GM18951 (cell line): ENCODE measurements around the gene SLC16A10.

Experiments used
- POLR2A ChIP-seq: IDR thresholded peaks from 4 replicates; pipeline ENCODE4 v1.6.1; 2011; ENCODE audit warnings: mild to moderate bottlenecking; ENCODE audit not compliant: insufficient read length, insufficient read depth; ENCODE audit errors: extremely low read depth
- in situ Hi-C: fragments of 300-500 bp; cut with MboI; formaldehyde crosslinking; loops from one replicate; pipeline ENCODE4 v1.12.0; 2022; ENCODE audit warnings: low sequenced_read_pairs, mixed read lengths, inconsistent platforms; ENCODE audit not compliant: unreplicated experiment

SLC16A10 gene

DNA sequence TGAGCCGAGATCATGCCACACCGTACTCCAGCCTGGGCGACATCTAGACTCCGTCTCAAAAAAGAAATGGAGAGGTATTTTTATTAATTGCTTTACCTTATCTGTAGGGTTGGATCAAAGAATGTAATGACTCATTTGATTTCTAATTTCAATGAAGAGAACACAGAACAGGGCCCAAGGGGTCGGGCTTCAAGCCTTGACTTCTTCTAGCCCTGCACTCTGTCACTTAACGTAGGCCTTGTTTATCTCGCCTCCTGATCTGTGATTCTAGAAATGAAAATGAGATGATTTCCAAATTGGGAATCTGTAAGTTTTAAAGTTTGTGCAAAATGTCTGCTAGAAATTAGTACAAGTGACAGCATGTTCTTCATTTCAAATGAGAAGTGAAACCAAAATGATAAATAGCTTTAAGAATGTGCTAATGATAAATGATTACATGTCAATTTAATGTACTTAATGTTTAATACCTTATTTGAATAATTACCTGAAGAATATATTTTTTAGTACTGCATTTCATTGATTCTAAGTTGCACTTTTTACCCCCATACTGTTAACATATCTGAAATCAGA, 180.5 kb downstream of the SLC16A10 start:
- in situ Hi-C loops, result no loop called here
- TF ChIP-seq POLR2A, result no peak

DNA sequence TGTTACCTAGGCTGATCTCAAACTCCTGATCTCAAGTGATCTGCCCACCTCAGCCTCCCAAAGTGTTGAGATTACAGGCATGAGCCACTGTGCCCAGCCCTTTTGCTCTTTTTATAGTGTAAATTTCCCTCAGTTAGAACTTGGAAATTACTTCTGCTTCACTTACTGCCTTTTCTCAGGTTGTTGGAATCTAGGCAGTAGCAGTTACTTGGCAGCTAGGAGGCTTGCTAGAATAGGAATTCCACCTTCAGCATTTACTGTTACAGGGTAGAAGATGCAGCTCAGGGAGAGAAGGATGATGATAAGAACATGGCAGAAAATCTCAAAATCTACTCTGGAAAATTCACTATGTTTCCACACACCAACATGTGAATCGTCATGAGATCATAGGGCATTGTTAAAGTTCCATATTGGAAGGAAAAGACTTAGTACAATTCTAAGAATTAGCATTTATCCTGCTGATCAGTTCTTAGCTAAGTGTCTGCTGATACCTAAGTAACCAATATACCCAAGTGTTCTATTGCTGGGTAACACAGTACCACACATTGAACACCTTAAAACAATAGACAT, 182.2 kb downstream of the SLC16A10 start:
- in situ Hi-C loops, result no loop called here
- TF ChIP-seq POLR2A, result no peak

DNA sequence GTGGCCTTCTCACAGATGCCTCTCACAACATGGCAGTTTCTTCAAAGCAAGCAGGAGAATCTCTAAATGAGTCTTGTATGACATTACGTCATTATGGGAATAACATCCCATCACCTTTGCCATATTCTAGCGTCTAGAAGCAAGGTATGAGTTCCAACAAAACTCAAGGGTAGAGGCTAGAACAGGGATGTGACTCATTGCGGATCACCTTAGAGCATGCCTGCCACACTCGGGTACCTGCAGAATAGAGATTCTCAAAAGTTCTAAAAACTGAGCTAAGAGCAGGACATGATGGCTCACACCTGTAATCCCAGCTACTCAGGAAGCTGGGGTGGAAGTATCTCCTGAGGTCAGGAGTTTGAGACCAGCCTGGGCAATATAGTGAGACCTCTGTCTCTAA, 182.8 kb downstream of the SLC16A10 start:
- no peak for TF ChIP-seq POLR2A
- in situ Hi-C loops, result loop anchor here (10.0 kb wide), 1 partner anchor 205 kb away; no protein-coding TSS in a partner anchor

DNA sequence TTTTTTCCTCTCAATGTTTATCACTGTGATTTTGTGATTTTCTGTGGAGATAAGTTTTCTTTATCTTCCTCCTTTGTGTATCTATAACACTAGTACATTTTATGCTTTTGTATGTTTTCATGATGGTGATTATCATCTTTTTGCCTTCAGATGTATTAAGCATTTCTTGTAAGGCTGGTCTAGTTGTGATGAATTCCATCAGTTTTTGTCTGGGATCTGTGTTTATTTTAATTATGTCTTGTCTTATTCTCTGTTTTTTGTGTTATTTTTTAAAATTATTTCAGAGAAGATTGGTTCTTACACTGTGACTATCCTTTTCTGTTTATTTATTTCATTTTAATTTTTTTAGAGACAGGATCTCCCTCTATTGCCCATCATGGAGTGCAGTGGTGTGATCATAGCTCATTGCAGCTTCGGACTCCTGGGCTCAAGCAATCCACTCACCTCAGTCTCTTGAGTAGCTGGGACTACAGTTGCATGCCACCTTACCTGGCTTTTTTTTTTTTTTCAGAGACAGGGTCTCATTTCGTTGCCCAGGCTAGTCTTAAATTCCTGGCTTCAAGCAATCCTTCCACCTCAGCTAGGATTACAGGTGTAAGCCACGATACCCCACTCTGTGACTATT, 187.4 kb downstream of the SLC16A10 start:
- in situ Hi-C loops, result loop anchor here (10.0 kb wide), 1 partner anchor 200 kb away; no protein-coding TSS in a partner anchor
- no peak for TF ChIP-seq POLR2A

DNA sequence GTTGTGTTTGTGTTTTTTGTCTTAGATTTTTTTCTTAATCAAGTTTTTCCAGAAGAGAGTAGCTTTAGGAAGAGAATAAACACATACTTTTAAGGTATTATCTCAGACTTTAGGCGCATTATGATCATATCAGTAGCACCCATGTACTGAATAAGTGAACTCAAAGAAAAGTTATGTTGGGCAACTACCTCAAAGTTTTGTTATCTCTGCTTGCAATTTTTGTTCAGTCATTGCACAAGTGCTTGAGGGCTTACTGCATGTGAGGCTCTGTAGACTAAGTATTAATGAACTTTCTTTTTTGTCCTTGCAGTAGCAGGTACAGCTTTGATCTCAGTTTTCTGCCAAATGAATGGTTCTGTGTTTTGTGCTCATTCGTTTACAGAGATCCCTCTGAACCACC, 189.0 kb downstream of the SLC16A10 start:
- TF ChIP-seq POLR2A, result no peak
- in situ Hi-C loops, result loop anchor here (10.0 kb wide), 1 partner anchor 198 kb away; no protein-coding TSS in a partner anchor

DNA sequence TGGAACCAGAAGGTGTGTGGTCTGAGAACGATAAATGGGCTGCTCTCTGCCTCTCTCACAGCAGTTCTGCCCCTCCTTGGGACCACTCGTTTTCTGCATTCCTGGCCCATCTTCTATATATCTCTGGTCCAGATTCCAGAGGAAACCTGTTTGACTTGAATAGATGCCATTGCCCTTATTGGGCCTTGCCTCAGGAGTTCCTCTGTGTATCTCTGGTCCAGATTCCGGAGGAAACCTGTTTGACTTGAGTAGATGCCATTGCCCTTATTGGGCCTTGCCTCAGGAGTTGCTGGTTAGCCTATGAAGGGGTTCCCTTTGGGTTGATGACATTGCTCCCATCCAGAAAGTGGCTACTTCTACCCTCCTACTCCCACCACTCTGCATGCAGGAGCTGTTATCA, 189.4 kb downstream of the SLC16A10 start:
- in situ Hi-C loops, result loop anchor here (10.0 kb wide), 1 partner anchor 198 kb away; no protein-coding TSS in a partner anchor
- no peak for TF ChIP-seq POLR2A

DNA sequence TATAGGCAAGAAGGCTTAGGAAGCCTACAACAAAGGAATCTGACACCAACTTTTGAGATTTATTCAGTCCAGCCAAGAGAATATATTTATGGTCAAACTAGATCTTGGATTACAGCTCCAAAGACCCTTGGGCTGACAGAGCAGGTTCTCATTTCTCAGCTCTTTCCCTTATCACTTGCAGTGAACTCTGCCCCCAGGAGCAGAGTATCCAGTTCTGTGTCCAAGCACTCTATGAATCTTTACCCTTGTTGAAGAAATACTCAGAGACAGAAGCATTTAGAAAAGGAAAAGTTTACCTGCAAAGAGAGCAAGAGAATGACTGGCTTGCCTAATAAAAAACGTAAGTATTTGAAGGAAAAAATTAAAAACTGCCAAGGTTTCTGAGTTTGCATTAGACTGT, 190.5 kb downstream of the SLC16A10 start:
- in situ Hi-C loops, result loop anchor here (10.0 kb wide), 1 partner anchor 197 kb away; no protein-coding TSS in a partner anchor

DNA sequence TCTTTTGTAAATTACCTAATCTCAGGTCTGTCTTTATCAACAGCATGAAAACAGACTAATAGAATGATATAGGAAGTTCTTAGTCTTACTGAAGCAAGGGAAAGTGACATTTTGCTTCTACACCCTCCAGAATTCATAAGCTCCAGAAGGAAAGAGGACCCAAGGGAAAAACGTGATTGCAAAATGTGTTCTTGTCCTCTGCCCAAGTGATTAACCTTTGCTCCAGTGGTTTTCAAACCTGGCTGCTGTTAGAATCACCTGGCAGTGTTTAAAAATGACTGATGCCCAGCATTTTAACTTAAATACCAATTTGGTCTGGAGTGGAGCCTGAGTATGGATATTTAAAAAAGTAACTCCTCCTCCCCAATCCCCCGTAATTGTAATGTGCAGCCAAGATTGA, 191.4 kb downstream of the SLC16A10 start:
- in situ Hi-C loops, result loop anchor here (10.0 kb wide), 1 partner anchor 196 kb away; no protein-coding TSS in a partner anchor

More for the DNA sequence above, 190.5 kb downstream of the SLC16A10 start:
- no peak for TF ChIP-seq POLR2A

DNA sequence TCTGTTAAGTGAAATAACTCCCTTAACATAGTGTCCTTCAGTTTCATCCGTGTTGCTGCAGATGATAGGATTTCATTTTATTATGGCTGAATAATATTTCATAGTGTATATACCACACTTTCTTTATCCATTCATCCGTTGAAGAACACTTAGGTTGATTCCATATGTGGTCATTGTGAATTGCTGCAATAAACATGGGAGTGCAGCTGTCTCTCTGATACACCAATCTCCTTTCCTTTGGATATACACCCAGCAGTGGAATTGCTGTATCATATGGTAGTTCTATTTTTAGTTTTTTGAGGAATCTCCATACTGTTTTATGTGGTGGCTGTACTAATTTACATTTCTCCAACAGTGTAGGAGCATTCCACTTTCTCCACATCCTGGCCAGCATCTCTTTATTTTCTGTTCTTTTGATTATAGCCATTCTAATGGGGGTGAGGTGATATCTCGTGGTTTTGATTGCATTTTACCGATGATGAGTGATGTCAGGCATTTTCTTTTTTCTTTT, 193.2 kb downstream of the SLC16A10 start:
- TF ChIP-seq POLR2A, result no peak
- in situ Hi-C loops, result no loop called here

More for the DNA sequence above, 191.4 kb downstream of the SLC16A10 start:
- TF ChIP-seq POLR2A, result no peak
